GM10266 (cell line): Measurements from ENCODE around the gene SNX9.
"Not testable (repeated sequence)": the region's sequence is repeated elsewhere in the genome, so short reads cannot be mapped to it uniquely, and the experiment has no call there.

Experiments used
- DNase-seq: peaks from one replicate; pipeline ENCODE4 v3.0.0; 2012; ENCODE audit errors: extremely low spot score
- CTCF ChIP-seq: IDR thresholded peaks from 2 replicates; pipeline ENCODE4 v1.5.1; 2012; ENCODE audit warnings: mild to moderate bottlenecking, low read depth; ENCODE audit not compliant: control insufficient read depth, insufficient read depth; ENCODE audit errors: missing control alignments

SNX9 gene

DNA sequence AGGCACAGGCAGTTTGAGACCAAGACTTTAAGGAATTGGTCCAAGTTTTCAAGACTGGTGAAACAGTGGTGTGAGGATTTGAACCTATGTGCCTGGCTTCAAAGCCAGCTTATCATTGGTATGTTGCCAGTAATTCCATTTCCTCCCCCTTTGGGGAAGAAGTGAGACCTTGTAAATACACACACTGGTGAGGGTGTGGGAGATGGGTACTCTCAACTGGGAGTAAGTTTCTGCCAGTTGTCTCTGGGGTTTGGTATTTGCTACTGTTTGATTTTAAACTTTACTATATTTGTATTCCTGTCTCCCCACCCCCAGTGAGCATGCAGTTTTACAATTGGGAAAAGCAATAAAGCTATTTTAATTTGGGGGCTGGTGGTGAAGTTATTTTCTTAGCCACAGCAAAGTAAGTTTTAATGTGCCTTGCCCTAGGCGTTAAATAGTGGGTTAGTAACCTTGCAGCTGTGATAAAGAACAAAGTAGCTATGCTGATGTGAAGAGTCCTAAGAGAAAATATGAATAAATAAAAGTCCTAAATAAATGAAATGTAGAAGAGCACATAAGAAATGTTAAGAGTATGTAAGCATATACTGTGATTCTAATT is 31.0 kb downstream of the SNX9 start:
- no peak for TF ChIP-seq CTCF
- DNase-seq: no peak

GRCh38 chr6:157855325-157855724 is 32.3 kb downstream of the SNX9 start:
- TF ChIP-seq CTCF: no peak
- no peak for DNase-seq

- DNase-seq: not testable (repeated sequence)
Observed at GRCh38 chr6:157855804-157856203, 32.8 kb downstream of the SNX9 start.

DNA sequence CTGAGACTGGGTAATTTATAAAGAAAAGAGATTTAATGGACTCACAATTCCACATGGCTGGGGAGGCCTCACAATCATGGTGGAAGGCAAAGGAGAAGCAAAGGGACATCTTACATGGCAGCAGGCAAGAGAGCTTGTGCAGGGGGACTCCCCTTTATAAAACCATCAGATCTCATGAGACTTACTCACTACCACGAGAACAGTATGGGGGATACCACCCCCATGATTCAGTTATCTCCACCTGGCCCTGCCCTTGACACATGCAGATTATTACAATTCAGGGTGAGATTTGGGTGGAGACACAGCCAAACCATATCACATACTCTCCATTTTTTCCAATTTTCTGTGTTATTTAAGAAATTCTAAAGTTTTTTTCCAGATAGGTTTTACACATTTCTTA is 35.6 kb downstream of the SNX9 start:
- DNase-seq: not testable (repeated sequence)

GRCh38 chr6:157859775-157860504 is 36.9 kb downstream of the SNX9 start:
- TF ChIP-seq CTCF: no peak
- no peak for DNase-seq

- no peak for DNase-seq
- no peak for TF ChIP-seq CTCF
Observed at GRCh38 chr6:157860505-157860991, 37.5 kb downstream of the SNX9 start.

- no peak for TF ChIP-seq CTCF
- DNase-seq: no peak
Observed at GRCh38 chr6:157861184-157861583, 38.1 kb downstream of the SNX9 start.

DNA sequence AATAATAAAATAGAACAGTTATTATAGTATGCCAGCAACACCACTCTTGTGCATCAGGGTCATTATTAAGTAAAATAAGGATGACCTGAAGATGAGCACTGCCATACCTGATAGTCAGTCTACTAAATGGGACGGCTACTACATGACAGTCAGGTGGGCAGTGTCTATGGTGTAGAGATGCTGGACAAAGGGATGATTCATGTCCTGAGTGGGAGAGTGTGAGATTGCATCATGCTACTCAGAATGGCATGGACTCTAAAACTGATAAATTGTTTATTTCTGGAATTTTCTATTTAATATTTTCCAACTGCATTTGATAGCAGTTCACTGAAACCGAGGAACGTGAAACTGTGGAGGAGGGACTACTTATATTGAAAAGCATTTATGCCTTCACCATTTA is 38.8 kb downstream of the SNX9 start:
- no peak for DNase-seq
- TF ChIP-seq CTCF: no peak
